HG02852 (cell line): ENCODE data around the gene DAPL1.

Experiments
- ATAC-seq: cut with Tn5 transposase; IDR thresholded peaks from one replicate; pipeline ENCODE4 v1.9.1; 2021; ENCODE audit warnings: mild to moderate bottlenecking, moderate library complexity; ENCODE audit not compliant: unreplicated experiment

The DAPL1 gene, protein sequence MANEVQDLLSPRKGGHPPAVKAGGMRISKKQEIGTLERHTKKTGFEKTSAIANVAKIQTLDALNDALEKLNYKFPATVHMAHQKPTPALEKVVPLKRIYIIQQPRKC

DNA sequence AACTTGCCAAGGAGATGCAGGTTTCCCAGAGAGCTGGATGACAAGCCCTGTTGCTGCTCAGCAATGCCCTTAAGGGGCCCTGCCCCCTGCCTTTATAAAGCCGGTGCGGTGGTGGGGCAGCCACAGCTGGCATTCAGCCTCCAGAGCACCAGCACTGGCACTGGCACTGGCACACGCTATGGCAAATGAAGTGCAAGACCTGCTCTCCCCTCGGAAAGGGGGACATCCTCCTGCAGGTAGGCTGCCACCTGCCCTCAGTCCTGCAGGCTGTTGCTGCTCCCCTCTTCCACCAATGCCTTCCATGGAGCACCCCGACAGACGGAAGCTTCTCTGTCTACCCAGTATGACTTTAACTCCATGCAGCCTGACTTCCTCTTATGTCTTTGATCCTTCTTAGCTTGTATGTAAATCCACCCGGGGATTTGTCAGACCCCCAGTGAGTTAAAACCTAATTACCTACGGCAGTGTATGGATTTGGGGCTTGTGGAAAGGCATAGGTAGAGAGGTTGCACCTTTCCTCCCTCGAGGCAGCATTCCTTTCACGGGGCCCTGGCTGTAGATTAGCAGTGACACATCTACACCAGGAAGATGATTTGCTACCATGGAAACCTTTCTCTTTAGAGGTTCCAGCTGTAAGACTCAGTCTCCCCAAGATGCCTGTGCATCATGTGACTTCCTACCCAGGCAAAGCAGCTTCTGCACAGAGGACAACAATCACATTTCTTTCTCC lies at the start of gene DAPL1:
Gene DAPL1, plus strand, starts transcription at position 123 of the 730 bp plus-strand sequence. Its CDS starts 56 bp downstream, at position 179.
- ATAC-seq, result no peak

DNA sequence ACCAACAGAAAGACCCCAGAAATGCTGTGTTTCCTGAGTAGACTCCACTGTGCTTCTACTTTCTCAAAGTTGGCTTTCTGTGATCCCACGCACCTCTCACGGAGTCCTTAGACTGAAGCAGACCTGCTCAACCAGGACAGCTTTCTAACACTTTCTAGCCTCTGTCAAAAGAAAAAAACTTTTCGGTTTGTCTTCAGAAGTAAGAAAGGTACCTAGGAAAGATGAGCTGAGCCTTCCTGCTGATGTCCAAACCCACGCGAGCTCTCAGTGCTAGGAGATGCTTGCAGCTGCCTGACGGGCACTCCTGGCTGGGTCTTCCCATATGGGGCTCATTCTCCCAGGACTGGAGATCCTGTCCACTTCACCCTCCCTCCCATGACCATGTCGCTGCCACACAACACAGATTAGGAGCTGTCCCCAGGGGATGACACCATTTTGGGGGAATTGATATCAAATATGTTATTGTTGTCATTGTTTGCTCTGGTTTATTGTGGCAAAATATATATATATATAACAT lies 49.2 kb upstream of the DAPL1 start:
- no peak for ATAC-seq

DNA sequence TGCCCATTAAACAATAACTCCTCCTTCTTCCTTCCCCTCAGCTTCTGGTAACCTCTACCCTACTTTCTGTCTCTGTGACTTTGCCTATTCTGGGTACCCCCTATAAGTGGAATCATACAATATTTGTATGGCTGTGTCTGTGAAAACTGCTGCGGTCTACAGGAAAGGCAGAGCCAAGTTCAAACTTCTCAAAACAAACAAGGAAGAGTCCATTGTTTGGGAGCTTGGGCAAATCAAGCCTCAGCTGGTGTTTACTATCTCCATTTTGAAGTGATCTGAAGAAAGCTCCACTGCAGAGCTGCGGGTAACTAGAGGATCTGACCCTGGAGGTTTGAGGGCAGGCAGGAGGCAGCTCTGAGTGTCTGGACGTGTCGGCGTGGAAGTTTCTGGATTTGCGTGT lies 48.6 kb upstream of the DAPL1 start:
- no peak for ATAC-seq

DNA sequence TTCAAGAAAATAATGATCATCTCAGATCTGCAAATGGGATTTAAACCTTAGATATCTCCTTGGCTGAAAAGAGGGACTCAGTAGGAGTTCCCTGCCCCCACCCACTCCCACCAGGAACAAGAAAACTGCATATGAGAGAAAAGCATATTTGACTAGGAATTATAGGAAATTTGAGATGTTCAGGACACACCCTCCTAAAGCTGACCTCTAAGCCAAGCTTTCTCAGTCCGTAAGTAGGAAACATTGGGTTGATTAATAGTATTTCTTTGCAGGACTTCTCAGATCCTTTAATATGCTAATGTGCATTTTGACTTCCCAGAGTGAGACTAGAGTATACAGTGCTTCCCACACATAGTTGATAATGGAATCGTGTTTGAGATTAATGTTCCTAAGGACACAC lies 47.8 kb upstream of the DAPL1 start:
- no peak for ATAC-seq

DNA sequence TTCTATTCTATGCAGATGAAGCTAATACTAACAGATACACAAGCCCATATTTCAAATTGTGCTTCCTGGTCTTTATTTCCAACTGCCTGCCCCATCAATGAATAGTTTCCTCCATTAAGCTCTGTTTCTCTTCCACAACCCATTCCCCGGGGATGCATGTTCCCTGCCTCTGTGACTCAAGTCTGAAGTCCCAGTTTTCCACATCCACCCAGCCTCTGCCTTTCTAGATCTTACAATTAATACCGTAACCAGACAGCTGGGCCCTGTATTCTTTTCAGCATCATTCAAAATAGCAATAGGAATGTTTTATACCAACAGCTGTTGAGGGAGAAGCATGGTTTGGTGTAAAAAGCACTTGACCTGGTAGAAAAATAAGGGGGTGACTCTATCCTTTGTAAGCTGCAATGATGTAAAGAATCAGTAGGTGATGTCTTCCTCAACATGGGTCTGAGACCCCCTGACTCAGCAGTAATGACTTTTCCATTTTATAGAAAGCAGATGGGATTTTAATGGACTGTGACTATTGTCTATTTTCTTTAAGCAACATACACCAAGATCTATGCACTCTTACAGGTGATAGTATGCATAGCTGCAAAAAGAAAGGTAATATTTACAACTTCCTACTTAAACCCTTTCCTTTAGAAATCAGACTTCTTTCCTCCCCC lies 46.1 kb upstream of the DAPL1 start:
- ATAC-seq, result no peak

DNA sequence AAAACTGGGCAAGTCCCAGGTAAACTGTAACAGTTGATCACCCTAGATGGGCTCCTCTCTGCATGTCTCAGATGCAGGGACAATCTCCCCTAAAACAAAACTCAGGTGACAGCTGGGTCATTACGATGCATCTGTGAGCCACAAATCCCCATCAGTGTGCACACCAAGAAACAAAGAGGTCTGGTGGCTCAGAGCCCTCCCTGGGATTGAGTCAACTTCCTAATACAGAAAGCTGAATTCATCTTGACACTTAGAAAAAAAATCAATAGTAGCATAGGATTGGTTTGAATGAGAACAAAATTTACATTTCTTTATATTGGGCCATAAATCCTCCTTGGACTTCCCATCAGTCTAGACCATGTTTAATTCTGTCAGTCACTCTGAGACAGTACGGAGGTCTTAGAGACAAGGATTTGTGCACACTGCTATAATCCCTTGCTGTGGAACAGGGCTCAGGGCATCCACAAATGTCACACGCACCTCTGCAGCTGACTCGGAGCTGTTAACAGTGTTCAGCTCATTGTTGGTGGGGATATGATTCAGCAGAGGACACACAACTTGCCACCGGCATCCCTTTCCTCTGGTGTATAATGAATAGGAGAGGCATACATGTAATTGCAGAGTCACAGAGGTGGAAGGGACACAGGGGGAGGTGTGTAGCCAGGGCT lies 44.5 kb upstream of the DAPL1 start:
- ATAC-seq, result no peak

DNA sequence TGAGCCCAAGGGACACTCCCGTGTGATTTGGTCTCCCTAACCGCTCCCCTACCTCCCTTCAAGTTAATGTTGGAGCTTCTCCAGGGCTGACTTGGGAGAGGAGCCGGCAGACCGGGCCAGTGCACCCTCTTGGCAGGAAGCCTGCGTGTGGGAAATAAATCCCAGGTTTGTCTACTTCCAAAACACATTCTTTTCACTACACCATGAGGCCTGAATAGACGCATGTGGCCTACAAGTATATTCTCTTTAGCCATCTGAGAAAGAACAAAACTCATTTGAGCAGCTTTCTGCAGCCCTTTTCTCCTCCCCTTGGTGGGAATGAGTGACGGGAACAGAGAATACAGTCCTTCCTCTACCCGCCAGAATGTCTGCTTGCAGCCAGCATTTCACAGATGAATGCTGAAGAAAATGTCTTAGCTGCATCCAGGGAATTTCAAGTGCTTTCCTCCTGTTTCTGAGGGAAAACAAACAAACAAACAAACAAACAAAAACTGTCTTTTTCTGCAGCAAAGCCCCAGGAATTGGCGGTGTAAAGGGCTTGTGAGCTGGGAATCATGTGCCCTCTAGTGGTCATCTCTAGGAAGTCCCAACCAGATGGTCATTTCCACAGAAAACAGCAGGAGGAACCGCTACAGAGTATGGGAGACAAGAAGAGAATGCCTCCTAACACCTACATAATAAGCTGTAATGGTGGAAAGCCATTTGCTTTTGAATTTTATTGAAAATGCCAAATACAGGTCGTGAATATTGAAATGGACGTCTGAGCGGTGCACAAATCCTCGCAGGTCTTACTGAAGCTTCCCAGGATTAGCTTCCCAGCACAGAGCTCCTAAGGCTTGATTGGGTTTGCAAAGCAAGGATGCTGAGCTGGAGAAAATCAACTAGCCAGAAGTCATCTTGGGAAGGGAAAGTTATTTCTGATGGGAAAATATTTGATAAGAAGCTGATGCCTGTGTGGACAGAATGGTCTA lies 41.2 kb upstream of the DAPL1 start:
- peak; percentile 86 for ATAC-seq

DNA sequence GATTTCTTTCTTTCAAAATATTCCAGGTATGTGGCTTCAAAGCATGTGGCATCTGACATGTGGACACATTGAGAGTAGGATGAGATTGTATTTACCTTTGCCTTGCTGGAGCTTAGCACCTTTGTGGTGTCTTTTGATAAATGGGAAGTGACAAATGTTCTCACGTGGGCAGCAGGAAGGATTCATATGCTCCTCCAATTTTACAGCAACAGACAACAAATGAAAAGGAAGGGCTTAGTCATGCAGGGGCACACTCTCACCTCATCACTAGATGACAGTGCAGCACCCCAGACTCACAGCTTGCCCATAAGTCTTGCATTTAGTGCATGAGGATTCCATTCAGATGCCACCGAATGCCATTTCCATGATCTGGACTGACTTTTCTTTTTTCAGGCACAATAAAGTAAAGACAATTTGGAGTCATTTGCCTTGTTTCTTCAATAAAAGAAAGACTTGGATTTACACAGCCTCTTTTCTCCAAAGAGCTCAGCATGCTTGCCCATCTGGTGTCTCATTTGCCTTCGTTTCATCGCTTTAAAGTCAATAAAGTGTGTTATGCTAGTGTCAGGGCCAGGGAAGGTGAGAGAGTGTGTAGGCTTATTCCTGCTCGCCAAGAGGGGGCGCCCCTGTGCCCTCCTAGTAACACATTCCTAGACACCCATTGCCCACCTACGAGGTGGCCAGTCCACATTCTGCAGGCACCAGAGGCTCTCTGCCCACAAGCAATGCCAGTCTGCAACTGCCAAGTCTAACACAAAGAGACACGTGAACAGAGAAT lies 39.6 kb upstream of the DAPL1 start:
- ATAC-seq, result no peak

DNA sequence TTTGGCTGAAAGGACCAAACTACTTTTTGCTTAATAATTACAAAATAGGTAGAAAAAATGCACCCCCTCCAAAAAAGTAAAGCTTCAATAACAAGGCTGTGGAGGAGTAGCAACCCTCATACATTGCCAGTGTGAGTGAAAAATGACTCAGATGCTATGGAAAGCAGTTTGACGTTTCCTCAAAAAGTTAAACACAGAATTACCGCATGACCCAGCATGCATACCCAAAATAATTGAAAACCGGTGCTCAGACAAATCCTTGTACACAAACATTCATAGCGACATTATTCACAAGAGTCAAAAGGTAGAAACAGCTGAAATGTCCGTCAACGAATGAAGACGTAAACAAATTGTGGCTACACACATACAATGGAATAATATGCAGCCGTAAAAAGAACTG lies 38.8 kb upstream of the DAPL1 start:
- no peak for ATAC-seq

DNA sequence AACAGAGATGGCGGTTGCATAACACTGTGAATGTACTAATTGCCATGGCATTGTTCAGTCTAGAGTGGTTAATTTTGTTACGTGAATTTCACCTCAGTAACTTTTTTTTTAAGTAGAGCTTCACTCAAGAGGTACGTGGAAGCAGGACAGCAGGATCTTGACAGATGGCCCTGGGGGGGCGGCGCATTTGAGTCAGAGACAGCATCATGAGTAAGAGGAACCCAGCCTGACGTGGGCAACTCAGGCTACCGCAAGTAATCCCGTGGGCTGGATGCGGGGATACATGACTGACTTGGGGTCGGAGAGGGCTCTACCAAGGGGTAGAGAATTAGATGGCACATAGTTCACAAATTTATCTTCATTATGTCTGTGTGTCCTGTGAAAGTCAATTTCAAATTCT lies 38.1 kb upstream of the DAPL1 start:
- ATAC-seq, result no peak

DNA sequence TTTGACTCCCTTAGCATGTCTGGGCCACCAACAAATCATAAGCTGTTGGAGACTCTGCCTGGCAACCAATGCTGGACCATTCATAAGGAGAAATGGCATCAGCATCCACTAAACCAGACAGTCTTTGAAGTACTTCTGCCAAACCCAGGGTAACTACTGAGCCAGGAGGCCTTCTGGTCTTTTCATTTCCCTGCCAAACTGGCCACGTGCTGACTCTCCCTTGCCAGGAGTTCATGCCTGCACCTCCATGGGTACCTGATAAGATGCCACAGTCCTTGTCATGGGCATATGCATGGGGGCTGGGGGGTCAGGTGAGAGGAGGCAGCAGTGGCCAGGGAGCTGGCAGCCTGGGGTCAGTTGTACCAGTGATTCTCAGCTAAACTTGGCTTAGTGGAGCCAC lies 34.2 kb upstream of the DAPL1 start:
- no peak for ATAC-seq

DNA sequence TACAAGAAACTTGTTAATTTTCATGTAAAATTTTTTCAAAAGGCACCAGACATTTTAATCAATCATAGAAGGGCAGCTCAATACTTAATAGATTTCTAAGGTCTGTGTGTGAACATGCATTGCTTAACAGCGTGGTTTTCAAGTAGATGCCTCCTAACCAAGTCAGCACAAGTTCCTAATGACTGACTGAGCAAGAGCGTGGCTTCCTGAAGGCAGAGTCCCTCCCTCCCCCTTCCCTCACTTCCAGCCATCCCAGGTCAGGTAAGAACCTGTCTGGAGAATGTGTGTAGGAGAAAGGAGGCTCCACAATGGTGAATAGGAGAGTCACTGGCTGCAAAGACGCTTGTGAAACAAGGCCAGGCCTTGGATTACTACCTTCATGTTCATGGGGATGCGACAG lies 33.5 kb upstream of the DAPL1 start:
- ATAC-seq, result no peak

DNA sequence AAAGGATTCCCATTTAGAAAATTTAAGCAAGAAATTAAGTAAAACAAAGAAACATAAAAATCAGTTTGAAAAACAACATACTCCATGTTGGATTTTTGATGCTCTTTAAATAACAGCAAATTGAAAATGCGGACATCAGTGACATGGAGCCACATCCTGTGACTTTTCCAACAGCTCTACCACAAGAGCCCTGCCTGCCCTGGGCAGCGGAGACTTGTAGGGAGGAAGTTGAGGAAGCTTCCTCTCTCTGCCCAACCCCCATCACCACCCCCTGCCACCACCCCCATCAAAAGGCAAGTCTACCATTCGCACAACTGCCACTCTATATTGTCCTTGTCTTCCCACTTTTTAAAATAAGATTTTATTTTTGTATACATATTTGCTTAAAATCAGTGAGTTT lies 32.8 kb upstream of the DAPL1 start:
- no peak for ATAC-seq

DNA sequence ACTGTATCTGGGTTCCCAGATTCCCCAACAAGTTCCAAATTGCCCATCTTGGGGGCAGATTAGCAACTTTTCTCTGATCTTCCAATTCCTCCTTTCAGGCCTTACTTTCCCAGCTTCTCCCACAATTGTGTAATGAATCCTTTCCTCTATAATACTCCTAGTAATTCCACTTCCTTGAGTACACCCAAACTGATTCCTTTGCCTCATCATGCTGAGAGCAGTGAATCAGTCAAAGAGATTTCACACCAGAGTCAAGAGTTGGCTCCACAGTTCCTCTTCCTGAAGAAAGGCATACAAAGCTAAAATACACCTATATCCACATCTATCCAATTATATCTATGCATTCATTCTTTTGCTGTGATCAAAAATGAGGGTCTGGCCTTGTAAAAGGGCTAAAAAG lies 28.6 kb upstream of the DAPL1 start:
- ATAC-seq, result no peak

DNA sequence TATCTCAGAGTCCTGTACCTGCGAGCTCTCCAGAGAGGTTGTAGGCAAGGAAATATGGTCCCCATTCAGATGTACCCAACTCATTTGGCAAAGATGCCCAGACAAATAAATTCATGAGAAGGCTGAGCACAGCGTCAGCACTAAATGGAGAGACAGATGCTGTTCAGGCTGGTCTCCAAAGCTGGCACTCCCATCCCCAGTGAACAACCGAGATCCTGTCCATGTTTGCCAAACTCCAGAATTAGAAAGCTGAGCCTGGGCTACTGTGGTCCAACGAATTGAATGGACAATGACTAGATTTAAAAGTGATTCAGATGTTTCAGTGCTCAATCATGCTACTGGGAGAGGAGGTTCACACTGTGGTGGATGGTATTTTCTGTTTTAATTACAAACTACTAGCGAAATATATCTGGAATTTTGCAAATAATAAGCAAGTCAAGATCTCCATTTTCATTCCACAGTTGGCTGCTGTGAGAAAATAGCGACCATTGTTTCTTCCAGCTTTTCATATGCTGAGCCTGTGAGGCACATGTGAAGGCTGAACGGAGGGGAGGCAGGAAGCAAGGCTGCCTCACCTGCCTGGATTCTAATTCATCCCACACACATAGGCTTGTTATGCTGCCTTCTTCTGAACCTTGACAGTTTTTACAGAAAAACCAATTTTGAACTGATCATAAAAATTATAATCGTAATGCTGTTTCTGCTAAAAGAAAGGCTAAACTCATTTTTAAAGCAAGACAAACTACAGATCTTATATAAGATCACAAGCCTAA lies 22.6 kb upstream of the DAPL1 start:
- ATAC-seq, result no peak

DNA sequence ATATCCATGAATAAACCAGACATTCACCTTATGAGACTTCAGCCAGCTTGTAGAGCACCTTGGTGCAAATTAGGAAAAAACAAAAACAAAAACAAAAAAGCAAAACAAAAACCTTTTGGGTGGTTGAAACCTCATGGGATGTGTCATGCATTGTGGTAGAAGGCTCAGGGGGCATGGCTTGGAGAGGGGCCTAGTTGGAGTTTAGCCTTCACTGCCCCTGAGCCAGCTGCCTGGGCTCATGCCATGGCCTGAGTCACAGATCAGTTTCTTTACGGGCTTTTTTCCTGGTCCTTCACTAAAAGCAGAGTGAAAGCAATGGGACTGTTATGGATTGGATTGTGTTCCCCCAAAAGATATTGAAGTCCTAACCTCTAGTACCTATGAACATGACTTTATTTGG lies 22.0 kb upstream of the DAPL1 start:
- ATAC-seq, result no peak

DNA sequence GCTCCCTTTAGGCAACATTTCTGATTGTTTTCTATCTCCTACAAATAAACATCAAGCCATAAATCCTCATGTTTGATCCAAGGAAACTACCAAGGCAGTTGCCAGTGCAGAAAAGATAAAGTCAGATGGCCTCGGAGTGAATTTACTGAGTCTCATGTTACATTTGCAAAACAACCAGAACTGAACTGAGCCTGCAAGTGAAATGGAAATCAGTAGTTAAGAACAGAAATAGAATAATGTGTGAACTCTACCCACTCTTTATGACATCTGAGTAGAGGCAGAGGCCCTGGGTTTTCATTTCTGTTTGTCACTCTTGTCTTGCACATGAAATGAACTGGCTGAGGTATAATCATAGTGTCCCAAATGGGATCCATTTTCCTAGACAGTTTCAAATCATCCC lies 20.4 kb upstream of the DAPL1 start:
- ATAC-seq, result no peak

DNA sequence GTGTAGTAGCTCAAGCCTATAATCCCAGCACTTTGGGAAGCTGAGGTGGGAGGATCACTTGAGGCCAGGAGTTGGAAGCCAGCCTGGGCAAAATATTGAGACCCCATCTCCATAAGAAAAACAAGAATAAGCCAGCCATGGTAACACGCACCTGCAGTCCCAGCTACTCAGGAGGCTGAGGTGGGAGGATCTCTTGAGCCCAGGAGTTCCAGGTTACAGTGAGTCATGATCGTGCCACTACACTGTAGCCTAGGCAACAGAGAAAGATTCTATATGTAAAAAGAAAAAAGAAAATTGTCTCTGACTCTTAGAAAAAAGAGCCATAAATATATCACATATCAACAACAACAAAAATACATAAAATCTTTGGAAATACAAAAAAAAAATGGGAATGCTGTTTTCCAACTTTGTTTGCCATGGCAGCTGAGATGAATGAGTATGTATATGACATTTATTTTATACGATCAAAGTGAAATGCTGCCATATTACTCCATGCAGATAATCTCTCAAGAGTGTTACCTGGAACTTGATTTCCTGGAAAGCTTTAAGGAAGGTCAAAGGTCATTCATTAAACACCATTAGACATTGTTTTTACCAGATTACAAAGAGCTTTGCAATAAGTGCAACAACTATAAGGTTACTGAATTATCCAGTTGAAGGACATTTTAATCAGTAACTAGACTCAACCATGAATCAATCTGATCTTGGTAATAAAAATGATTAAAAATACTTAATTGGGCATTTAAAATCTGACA lies 19.7 kb upstream of the DAPL1 start:
- no peak for ATAC-seq
